Kidney (tissue), 14 donors: ENCODE measurements around the gene TBX15. TPM values are rescaled to one million over a fixed set of nuclear protein-coding genes. Genes with fewer than 3 reads are reported as not detected.

Experiments used
- DNase-seq, 5 donors: peaks; one replicate each; pipeline ENCODE4 v3.0.0-alpha.2; 2013 to 2020
- FAIRE-seq: peaks from 2 replicates; lab custom pipeline; 2012; peaks lifted over from hg19 to GRCh38; lab: Jason Lieb, UNC
- H3K27ac ChIP-seq, 2 donors: one replicate each; pipeline ENCODE4 v1.7.0; 2013; ENCODE audit warnings: low read depth in 2 of 2, low read length in 2 of 2, inconsistent platforms in 1 of 2
- H3K27me3 ChIP-seq: one replicate; pipeline ENCODE4 v1.7.1; 2013; ENCODE audit warnings: low read length, inconsistent platforms; ENCODE audit not compliant: control insufficient read depth, insufficient read depth
- H3K36me3 ChIP-seq, 3 donors: one replicate each; pipeline versions ENCODE4 v1.7.0 to v1.7.1; 2013; ENCODE audit warnings: low read length in 3 of 3, control low read depth in 1 of 3, inconsistent platforms in 1 of 3; ENCODE audit not compliant: insufficient read depth in 3 of 3, control insufficient read depth in 2 of 3
- H3K4me1 ChIP-seq, 3 donors: one replicate each; pipeline versions ENCODE4 v1.7.0 to v1.7.1; 2013; ENCODE audit warnings: low read length in 3 of 3, inconsistent platforms in 1 of 3, low read depth in 1 of 3; ENCODE audit not compliant: control insufficient read depth in 2 of 3, insufficient read depth in 2 of 3
- H3K4me3 ChIP-seq, 3 donors: one replicate each; pipeline versions ENCODE4 v1.7.0 to v1.8.1; 2013; ENCODE audit warnings: low read length in 3 of 3, control low read depth in 1 of 3, inconsistent platforms in 1 of 3
- H3K9ac ChIP-seq, 3 donors: one replicate each; pipeline versions ENCODE4 v1.7.0 to v1.7.1; 2013; ENCODE audit warnings: low read length in 3 of 3, control low read depth in 1 of 3, inconsistent platforms in 1 of 3
- H3K9me3 ChIP-seq, 3 donors: one replicate each; pipeline versions ENCODE4 v1.7.0 to v1.7.1; 2013; ENCODE audit warnings: low read length in 3 of 3, control low read depth in 1 of 3, inconsistent platforms in 1 of 3; ENCODE audit not compliant: control insufficient read depth in 2 of 3, insufficient read depth in 1 of 3
- CTCF ChIP-seq: IDR thresholded peaks from 3 replicates; pipeline ENCODE4 v1.5.1; 2012; ENCODE audit warnings: mild to moderate bottlenecking, moderate library complexity, borderline replicate concordance; ENCODE audit not compliant: insufficient read depth; ENCODE audit errors: extremely low read depth
- intact Hi-C: fragments of 100-400 bp; cut with DNase I; formaldehyde crosslinking; loops from one replicate; pipeline ENCODE4 v1.11.1; 2022
- polyA plus RNA-seq: library from polyadenylated mRNA; stranded (reverse); fragments of 350-450 nt; fragmentation: Illumina TruSeq; extraction: RNeasy Lipid Tissue Mini Kit (QIAGEN cat#74804); gene quantifications from one replicate; pipeline ENCODE4 v1.2.3, GENCODE V29; 2014; ENCODE audit warnings: low read depth, low replicate concordance; ENCODE audit not compliant: insufficient read depth
- total RNA-seq: library from RNA; stranded (reverse); fragmentation: NEBNext Ultra II Directional; extraction: Animal tissue kit (Norgen Biotek cat#: 25700); gene quantifications from one replicate; pipeline ENCODE4 v1.2.1, GENCODE V29; 2021
- donor health status: control.
- donor health status: control.
- donor health status: control.
- donor health status: control.
- donor health status: control.
- donor health status: DM: yes; HTN: yes; CAD: no.
- donor health status: Normal renal cell carcinoma (clear cell type).

The TBX15 gene
- total and polyA plus RNA-seq, 2 donors from 2014 or later, result 0.82 TPM; not detected in 1

- H3K27ac ChIP-seq, result no peak overlapping the region
- H3K9ac ChIP-seq, result no peak overlapping the region
- intact Hi-C loops, result no loop called here
- H3K27me3 ChIP-seq, result no peaks in the 10 kb centered on the region
- H3K4me3 ChIP-seq, result no peak overlapping the region
- no peak for FAIRE-seq
- no peak for TF ChIP-seq CTCF
- no peaks in the 10 kb centered on the region for H3K4me1 ChIP-seq
- no peaks in the 10 kb centered on the region for H3K9me3 ChIP-seq
- no peaks in the 10 kb centered on the region for H3K36me3 ChIP-seq
- no peak for DNase-seq
These were observed 64.8 kb downstream of the TBX15 start for GRCh38 chr1:118923319-118923718.

GRCh38 chr1:118921994-118922393 is 66.1 kb downstream of the TBX15 start:
- H3K4me3 ChIP-seq, result no peak overlapping the region
- intact Hi-C loops, result no loop called here
- TF ChIP-seq CTCF, result no peak
- no peaks in the 10 kb centered on the region for H3K4me1 ChIP-seq
- H3K27ac ChIP-seq, result no peak overlapping the region
- no peaks in the 10 kb centered on the region for H3K9me3 ChIP-seq
- H3K27me3 ChIP-seq, result no peaks in the 10 kb centered on the region
- H3K36me3 ChIP-seq, result no peaks in the 10 kb centered on the region
- FAIRE-seq (no peak), DNase-seq (no peak)
- no peak overlapping the region for H3K9ac ChIP-seq

GRCh38 chr1:118920124-118920717 is 67.9 kb downstream of the TBX15 start:
- Histone ChIP-seq H3K4me1 (no peaks in the 10 kb centered on the region), H3K9me3 (no peaks in the 10 kb centered on the region), H3K36me3 (no peaks in the 10 kb centered on the region), H3K4me3 (no peak overlapping the region), H3K9ac (no peak overlapping the region), H3K27me3 (no peaks in the 10 kb centered on the region), H3K27ac (no peak overlapping the region)
- no peak for DNase-seq
- intact Hi-C loops, result no loop called here
- TF ChIP-seq CTCF, result no peak
- FAIRE-seq, result no peak

- no peaks in the 10 kb centered on the region for H3K36me3 ChIP-seq
- no peak for DNase-seq
- FAIRE-seq, result no peak
- no peaks in the 10 kb centered on the region for H3K4me1 ChIP-seq
- H3K27me3 ChIP-seq, result no peaks in the 10 kb centered on the region
- H3K27ac ChIP-seq, result no peak overlapping the region
- H3K9ac ChIP-seq, result no peak overlapping the region
- H3K9me3 ChIP-seq, result no peaks in the 10 kb centered on the region
- TF ChIP-seq CTCF, result no peak
- no peak overlapping the region for H3K4me3 ChIP-seq
- intact Hi-C loops, result no loop called here
These were observed 69.2 kb downstream of the TBX15 start for GRCh38 chr1:118918940-118919259.
